ENCODE data around the gene SLC15A5. TPM values are rescaled to one million over a fixed set of nuclear protein-coding genes. Genes with fewer than 3 reads are reported as not detected.

The SLC15A5 gene
- total RNA-seq, 4 donors from 2014 or later, result not detected

DNA sequence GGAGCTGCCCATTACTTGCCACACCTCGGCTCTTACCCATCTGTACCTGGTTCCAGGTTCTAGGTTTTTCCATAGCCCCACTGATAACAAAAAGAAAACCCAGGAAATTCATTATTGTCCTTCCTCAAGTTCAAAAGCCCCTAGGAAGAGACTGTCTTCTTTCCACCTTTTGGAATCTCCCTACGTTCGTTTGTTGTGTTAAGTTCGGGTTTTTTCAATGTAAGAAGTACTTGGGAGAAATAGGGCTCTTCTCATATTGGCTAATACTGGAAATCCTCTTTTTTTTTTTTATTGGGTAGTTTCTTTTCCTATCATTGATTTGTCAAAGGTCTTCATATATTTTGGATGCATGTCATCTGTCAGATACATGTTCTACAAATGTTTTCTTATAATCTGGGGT, 17.3 kb downstream of the SLC15A5 start:
- no peaks in the 10 kb centered on the region for H3K9me3 ChIP-seq
- no peak for DNase-seq (ENCODE audit: extremely low spot score)
- TF ChIP-seq EP300 (IDR thresholded peaks at IDR 0.05) (no peak), POLR2AphosphoS5 (IDR thresholded peaks at IDR 0.05) (no peak), POLR2A (IDR thresholded peaks at IDR 0.05; ENCODE audit: low read depth) (no peak), CTCF (IDR thresholded peaks at IDR 0.05) (no peak)
- no peaks in the 10 kb centered on the region for H3K4me1 ChIP-seq
- 88% methylated on average over 4 of the region's 4 CpGs for WGBS
- H3K27ac ChIP-seq (replicated peaks in 1 of 4), result no peak overlapping the region
- intact Hi-C loops (cut with DNase I), result no loop called here
- H3K27me3 ChIP-seq, result no peaks in the 10 kb centered on the region
- H3K36me3 ChIP-seq, result no peaks in the 10 kb centered on the region
- H3K4me3 ChIP-seq, result no peak overlapping the region

GRCh38 chr12:16258963-16259362, 18.5 kb downstream of the SLC15A5 start:
- H3K4me3 ChIP-seq, result no peak overlapping the region
- intact Hi-C loops (cut with DNase I), result no loop called here
- no peak for DNase-seq (ENCODE audit: extremely low spot score)
- no peaks in the 10 kb centered on the region for H3K4me1 ChIP-seq
- no peak for TF ChIP-seq POLR2AphosphoS5 (IDR thresholded peaks at IDR 0.05)
- TF ChIP-seq CTCF (IDR thresholded peaks at IDR 0.05), result no peak
- TF ChIP-seq EP300 (IDR thresholded peaks at IDR 0.05), result no peak
- TF ChIP-seq POLR2A (IDR thresholded peaks at IDR 0.05; ENCODE audit: low read depth), result no peak
- WGBS, result 84% methylated on average over 2 of the region's 2 CpGs
- no peaks in the 10 kb centered on the region for H3K9me3 ChIP-seq
- H3K27me3 ChIP-seq, result no peaks in the 10 kb centered on the region
- H3K36me3 ChIP-seq, result no peaks in the 10 kb centered on the region
- H3K27ac ChIP-seq (replicated peaks in 1 of 4), result no peak overlapping the region

DNA sequence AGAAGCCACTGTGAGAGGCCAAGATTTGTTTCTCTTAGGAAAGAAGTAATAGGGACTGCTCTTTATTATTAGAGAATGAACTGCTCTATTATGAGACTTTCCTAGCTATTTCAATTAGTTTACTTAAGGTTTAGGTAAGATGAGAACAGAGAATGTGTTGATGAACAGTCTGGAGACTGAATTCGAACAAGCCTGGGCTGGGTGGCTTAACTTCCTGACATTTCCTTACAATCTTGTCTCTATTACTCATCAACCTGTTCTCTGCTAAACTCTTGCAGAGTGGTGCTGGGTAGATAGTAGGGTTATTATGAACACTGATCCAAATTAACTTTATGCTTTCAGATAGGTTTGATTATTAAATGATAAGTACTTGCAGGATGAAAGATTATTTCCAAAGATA, 31.2 kb downstream of the SLC15A5 start:
- intact Hi-C loops (cut with DNase I), result no loop called here
- no peak overlapping the region for H3K27ac ChIP-seq (replicated peaks in 1 of 4)
- no peaks in the 10 kb centered on the region for H3K9me3 ChIP-seq
- no peak overlapping the region for H3K4me3 ChIP-seq
- TF ChIP-seq EP300 (IDR thresholded peaks at IDR 0.05) (no peak), CTCF (IDR thresholded peaks at IDR 0.05) (no peak), POLR2AphosphoS5 (IDR thresholded peaks at IDR 0.05) (no peak)
- H3K27me3 ChIP-seq, result no peaks in the 10 kb centered on the region
- H3K4me1 ChIP-seq, result no peaks in the 10 kb centered on the region
- WGBS, result 47% methylated on average over 1 of the region's 1 CpG
- no peaks in the 10 kb centered on the region for H3K36me3 ChIP-seq
- no peak for DNase-seq (ENCODE audit: extremely low spot score)

DNA sequence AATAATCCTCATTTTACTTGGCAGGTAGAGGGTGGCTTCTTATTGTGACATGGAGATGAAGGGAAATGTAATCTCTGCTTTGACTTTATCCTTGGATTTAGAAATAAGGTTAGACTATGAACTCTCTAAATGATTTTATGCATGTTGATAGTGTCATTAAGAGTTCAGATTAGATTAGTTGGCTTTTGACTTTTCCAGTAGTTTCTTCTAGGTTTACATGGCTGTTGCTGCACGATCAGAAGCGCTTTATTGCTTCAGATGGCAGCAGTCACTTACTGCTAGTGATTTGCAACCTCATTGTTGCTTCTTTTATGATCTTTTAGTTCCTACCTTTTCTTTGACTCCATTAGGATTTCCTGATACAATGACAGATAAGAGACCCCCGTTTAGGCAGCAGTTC, 32.3 kb downstream of the SLC15A5 start:
- no peak overlapping the region for H3K27ac ChIP-seq (replicated peaks in 1 of 4)
- intact Hi-C loops (cut with DNase I), result no loop called here
- WGBS, result 70% methylated on average over 3 of the region's 3 CpGs
- H3K27me3 ChIP-seq, result no peaks in the 10 kb centered on the region
- H3K4me3 ChIP-seq, result no peak overlapping the region
- H3K4me1 ChIP-seq, result no peaks in the 10 kb centered on the region
- TF ChIP-seq EP300 (IDR thresholded peaks at IDR 0.05) (no peak), CTCF (IDR thresholded peaks at IDR 0.05) (no peak), POLR2A (IDR thresholded peaks at IDR 0.05; ENCODE audit: low read depth) (no peak), POLR2AphosphoS5 (IDR thresholded peaks at IDR 0.05) (no peak)
- no peaks in the 10 kb centered on the region for H3K9me3 ChIP-seq
- H3K36me3 ChIP-seq, result no peaks in the 10 kb centered on the region
- no peak for DNase-seq (ENCODE audit: extremely low spot score)
